ENCODE data around the gene KCNH3.

KCNH3 gene

GRCh38 chr12:49546481-49546880, 7.7 kb downstream of the KCNH3 start:
- DNase-seq, result no peak

- DNase-seq, result no peak
Observed at GRCh38 chr12:49547090-49547690, 8.4 kb downstream of the KCNH3 start.

GRCh38 chr12:49548481-49548821, 9.6 kb downstream of the KCNH3 start:
- DNase-seq, result no peak

DNA sequence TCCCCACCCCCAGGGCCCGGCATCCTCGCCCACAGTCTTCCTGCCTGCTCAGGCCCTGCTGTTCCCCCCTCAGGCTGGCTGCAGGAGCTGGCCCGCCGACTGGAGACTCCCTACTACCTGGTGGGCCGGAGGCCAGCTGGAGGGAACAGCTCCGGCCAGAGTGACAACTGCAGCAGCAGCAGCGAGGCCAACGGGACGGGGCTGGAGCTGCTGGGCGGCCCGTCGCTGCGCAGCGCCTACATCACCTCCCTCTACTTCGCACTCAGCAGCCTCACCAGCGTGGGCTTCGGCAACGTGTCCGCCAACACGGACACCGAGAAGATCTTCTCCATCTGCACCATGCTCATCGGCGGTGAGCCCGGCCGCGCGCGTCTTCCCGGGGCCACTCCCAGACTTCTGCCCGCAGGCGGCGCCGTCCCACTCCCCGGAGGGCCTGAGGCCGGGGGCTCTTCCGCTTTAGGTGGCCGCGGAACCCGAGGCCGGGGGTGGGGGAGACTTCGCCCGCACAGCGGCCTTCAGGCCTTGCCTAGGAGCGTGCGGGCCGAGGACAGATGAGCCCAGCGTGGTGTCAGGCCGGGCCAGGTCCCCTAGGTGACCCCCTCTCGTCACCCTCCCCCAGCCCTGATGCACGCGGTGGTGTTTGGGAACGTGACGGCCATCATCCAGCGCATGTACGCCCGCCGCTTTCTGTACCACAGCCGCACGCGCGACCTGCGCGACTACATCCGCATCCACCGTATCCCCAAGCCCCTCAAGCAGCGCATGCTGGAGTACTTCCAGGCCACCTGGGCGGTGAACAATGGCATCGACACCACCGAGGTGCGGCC, 10.2 kb downstream of the KCNH3 start:
- peak; percentile 32 for DNase-seq

DNA sequence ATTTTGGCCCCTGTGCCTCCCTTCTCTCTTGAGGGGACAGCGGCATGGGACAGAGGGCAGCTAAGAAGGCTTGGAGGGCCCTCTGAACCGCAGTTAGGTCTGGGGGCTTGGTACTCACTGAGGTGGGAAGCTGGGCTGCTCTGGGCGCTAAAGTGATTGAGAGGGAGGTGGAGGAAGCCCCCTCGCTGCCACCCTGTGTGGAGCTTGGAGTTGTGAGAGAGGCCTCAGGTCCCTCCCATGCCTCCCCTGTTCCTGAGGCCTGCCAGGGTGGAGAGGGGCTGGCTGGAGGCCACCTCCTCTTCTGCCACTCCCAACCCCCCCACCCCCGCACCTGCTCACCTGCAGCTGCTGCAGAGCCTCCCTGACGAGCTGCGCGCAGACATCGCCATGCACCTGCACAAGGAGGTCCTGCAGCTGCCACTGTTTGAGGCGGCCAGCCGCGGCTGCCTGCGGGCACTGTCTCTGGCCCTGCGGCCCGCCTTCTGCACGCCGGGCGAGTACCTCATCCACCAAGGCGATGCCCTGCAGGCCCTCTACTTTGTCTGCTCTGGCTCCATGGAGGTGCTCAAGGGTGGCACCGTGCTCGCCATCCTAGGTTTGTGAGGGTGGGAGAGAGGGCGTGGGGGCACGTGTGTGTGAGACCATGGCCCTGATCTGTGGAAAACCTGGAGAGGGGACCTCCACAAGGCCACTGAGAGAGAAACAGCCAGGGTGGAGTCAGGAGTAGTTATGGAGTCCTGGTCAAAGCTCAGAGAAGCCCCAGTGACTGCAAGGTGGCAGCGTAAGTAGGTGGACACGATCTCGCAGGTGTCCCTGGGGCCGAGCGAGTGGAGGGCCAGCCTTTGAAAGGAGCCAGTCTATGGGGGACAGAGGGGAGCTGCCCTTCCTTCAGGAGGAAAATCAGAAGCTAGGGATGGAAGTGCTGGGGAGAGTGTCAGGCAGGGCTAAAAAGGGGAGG, 11.2 kb downstream of the KCNH3 start:
- DNase-seq, result no peak

DNA sequence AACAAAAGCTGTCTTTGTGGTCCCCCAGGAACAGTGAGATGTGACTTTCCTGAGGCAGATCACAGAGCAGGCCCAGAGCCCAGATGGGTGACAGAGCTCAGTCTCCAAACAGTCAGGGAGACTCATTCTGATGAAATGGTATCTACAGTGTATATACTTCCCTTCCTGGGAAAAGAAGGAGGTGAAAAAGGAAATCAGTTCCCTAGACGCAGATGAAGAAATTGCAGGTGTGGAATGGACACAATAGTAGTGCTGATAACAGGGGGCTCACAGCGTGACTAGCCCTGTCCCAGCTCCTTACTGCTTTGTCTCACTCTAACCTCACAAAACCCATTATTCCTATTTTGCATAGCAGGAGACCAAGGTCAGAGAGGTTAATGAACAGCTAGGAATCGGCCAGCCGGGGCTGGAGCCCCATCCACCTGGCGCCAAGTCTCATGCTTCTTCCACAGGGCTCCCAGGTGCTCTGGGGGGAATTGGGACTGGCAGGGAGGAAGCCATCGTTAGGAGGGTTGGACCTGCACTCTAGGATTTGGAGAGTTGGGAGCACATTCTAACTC, 11.9 kb downstream of the KCNH3 start:
- DNase-seq, result no peak

DNA sequence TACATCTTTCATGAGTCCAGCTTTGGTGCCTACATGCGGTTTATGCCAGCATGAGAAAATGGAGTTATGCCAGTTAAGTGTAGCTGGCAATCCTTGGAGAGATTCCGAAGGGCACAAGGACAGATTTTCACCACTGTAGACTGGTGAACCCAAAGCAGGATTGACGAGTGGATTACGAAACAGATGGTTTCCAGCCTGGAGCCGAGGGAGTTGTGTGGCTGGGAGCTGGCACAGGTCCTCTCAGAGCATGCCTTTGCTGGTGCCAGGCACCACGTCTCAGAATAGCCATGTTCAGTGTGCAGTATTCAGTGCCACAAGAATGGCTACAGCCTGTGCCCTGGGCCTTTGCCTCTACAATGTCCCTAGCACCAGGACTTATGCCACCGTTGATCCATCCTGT, 13.2 kb downstream of the KCNH3 start:
- DNase-seq, result no peak

DNA sequence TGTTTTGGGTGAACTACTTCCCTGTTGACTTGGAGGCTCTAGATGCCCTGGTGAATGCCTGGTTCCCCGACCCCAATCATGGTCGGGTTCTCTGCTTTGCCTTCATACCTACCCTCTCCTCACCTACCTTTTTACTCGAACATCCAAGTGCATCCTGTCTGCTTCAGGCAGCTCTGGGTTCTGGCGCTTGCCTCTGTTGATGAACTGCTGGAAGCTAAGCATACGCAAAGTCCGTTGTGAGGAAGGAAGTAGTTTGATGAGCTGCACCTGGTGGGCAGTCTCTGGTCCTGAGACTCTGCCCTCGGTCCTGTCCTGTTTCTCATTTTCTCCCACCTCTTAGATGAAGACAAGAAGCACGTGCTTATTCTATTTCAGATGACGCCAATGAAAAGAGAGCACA, 13.6 kb downstream of the KCNH3 start:
- DNase-seq, result no peak

GRCh38 chr12:49552899-49553298, 14.1 kb downstream of the KCNH3 start:
- no peak for DNase-seq

DNA sequence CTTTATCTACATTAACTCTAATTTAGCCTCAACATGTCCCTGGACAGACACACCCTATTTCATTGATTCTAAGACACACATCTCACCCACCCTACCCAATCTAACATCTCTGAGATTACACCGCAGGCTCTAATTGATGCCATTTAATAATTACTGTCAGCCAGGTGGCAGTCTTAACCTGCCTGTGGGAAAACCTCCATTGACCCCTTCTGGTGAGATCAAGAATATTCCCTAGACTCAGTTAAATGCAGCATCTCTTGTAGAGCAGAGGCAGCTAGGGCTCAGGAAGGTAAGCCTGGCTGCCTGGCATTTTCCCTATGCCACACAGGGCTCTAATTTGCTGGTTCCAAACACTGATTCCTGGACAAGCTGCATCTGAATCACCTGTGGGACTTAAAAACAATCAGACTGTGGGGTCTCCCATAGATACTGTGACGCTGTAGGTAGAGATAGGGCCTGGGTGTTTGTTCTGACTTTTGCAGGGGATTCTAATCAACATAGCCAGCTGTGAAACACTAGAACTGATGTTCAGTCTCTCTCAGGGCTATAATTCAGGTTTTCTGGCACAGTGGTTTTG, 14.8 kb downstream of the KCNH3 start:
- DNase-seq, result no peak

DNA sequence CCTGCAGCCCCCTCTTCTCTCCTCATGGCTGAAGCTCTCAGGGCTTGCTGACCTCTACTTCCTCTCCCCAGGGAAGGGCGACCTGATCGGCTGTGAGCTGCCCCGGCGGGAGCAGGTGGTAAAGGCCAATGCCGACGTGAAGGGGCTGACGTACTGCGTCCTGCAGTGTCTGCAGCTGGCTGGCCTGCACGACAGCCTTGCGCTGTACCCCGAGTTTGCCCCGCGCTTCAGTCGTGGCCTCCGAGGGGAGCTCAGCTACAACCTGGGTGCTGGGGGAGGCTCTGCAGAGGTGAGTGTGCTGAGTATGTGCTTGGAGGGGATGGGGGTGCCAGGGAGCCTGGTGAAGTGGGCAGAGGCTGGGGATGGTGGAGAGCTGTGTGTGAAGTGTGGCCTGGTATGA, 15.4 kb downstream of the KCNH3 start:
- no peak for DNase-seq

- no peak for DNase-seq
Observed at GRCh38 chr12:49555631-49556390, 17.0 kb downstream of the KCNH3 start.

GRCh38 chr12:49556391-49557186, 17.8 kb downstream of the KCNH3 start:
- no peak for DNase-seq

- no peak for DNase-seq
Observed at GRCh38 chr12:49557187-49557916, 18.5 kb downstream of the KCNH3 start.

GRCh38 chr12:49557917-49558215, 19.0 kb downstream of the KCNH3 start:
- no peak for DNase-seq

DNA sequence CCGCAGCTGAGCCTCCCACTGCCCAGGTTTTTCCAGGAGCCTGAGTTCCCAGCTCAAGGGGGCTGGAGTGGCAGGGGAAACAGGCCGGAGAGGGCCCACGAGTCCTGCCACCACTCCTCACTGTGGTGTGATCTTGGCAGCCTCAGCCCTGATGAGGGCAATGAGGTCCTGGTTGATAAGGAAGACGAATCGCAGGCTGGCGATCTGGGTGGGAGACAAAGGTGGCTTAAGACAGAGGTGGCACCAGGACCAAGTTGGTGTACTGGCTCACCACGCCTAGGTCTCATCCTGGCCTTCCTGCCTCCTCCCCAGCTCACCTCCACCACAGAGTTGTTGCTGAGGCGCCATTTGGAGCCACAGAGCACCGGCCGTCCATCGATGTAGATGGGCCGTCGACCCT, 19.7 kb downstream of the KCNH3 start:
- DNase-seq, result no peak

DNA sequence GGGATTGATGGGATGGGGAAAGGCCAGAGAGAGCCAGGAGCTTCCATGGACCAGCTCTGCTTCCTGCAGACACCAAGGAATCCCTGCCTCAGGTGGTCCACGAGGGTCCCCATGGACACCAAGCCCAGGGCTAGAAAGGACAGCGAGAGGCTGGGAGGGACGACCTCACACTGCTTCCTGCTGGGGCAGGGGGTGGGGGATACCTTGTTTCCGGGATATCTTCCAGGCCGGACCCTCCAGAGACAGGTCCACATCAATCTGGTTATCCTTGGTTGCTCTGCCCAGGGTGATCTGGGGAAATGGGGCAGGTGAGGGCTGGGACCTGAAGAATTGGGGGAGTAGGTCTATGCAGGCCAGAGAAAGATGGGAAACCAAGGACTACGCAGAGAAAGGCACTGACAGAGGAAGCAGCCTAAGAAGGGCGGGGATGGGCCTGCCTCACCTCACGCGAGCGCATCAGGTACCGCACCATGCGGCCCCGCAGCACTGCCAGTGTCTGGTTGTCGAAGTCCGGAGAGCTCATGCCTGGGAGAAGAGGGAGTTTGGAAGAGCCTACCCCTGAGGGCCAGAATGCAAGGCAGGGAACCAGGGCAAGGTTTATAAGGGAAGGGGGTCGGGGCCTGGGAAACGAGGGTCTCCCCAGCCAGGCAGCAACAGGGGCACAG, 20.3 kb downstream of the KCNH3 start:
- DNase-seq, result no peak

GRCh38 chr12:49560695-49561094, 21.9 kb downstream of the KCNH3 start:
- DNase-seq, result no peak

DNA sequence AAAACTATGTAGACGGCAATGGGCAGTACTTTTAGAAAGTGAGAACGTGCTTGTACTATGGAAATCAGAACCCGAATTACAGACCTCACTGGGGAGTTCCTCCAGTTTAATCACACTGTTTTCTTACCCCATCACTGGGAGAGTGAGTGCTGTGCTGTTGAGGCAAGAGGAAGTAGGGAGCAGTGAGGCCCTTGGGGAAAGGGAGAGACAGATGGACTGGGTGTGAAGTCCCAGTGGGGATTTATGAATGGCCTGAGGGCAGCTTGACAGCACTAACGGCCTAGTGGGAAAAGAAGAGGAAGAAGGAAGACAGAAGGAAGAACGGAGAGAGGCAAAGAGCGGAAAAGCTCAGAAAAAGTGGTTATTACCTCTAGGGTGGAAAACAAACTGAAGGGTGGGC, 23.4 kb downstream of the KCNH3 start:
- DNase-seq, result no peak

- no peak for DNase-seq
Observed at GRCh38 chr12:49562831-49563230, 24.0 kb downstream of the KCNH3 start.
